Measurements from ENCODE around the gene CCNK.

The CCNK gene

DNA sequence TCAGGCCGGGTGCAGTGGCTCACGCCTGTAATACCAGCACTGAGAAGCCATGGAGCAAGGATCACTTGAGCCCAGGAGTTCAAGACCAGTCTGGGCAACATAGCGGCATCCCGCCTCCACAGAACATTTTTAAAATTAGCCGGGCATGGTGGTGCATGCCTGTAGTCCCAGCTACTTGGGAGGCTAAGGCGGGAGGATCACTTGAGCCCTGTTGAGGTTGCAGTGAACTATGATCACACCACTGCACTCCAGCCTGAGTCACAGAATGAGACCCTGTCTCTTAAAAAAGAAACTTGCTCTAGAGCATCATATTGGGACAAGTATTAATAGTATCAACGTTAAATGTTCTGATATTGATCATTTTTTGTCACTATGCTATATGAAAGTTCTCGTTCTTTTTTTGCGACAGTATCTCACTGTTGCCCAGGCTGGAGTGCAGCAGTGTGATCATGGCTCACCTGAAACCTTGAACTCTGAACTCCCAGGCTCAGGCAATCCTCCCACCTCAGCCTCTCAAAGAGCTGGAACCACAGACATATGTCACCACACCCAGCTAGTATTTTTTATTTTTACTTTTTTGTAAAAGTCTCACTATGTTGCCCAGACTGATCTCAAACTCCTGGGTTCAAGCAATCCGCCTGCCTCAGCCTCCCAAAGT lies 75.1 kb downstream of the CCNK start:
- no peak for DNase-seq

GRCh38 chr14:99559286-99559990 lies 78.2 kb downstream of the CCNK start:
- DNase-seq = no peak

DNA sequence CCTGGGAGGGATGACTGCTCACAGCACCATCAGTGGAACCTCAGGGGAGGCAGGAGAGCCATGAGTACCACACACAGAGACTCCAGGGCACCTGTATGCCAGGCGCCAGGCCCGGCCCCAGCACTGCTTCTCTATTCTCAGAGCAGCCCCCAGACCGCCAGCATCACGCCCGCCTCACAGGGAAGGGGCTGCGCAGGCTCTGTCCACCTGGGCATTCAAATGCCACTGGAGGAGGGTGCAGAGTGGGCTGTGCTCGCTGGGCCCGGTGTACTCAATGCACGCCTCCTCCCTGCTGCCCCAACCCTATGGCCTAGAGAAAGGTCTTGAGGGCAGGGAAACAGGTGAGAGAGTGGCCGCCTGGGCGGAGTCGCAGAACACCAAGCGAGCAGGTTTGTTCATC lies 79.2 kb downstream of the CCNK start:
- no peak for DNase-seq

DNA sequence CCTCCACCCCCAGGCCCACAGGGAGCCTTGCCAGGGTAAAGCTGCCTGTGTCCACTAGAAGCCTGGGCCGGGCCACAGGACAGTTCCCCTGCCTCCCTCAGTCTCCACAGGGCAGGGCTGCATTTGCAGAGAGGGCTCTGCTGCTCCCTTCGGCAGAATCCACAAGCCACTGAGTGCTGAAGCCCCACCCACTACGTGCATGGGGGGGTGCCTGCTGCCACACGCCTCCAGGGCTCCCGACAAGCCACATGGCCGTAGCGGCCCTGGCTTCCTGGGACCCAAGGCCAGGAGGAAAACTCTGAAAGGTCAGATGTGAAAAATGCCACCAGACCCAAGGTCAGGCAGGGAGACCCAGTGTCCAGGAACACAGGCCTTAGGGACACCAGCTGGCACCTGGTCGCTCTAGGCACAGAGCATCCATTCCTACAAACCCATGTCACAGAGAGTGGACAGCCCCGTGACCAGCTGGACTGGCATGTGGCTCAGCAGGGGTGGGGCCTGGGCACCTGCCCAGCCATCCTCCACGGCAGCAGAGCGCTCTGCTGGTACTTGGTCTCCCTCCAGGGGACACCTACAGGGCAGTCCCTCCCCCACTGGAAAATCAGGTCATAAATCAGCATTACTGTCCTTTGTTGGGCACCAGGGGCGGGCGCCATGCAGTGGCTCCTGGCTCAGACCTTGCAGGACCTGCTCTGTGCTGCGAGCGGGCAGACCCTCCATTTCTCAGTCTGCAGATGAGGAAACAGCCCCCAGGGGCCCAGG lies 79.9 kb downstream of the CCNK start:
- DNase-seq = no peak

GRCh38 chr14:99561864-99562263 lies 80.7 kb downstream of the CCNK start:
- DNase-seq = no peak
